GM12875 (cell line): ENCODE data around the gene PNMA8B.

Source experiments
- H3K4me3 ChIP-seq: one replicate; pipeline ENCODE4 v1.5.1; 2011; ENCODE audit warnings: low read depth, low read length, control low read depth
- TF ChIP-seq, protein P1 (sequence below): IDR thresholded peaks from 2 replicates; pipeline ENCODE4 v1.5.1; 2011; ENCODE audit warnings: low read depth, mild to moderate bottlenecking, control low read depth, inconsistent platforms, low read length, moderate library complexity, borderline replicate concordance; ENCODE audit not compliant: insufficient read depth

The PNMA8B gene

DNA sequence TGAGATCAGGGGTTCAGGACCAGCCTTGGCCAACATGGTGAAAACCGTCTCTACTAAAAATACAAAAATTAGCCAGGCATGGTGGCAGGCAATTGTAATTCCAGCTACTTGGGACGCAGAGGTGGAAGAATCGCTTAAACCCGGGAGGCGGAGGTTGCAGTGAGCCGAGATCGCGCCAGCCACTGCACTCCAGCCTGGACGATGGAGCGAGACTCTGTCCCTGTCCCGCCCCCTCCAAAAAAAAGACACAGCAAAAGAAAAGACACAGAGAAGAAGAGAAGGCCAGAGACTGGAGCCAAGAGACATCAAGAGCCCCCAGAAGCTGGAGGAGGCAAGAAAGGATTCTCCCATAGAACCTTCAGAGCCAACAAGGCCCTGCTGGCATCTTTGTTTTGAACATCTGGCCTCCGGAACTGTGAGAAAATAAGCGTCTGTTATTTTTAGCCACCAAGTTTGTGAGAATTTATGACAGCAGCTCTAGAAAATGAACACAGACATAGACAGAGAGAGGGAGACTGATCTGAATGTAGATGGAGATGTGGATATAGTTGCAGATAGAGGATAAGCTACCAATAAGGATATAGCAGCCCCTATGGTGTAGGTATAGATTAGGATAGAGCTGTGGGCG is 25.7 kb upstream of the PNMA8B start:
- H3K4me3 ChIP-seq: no peak overlapping the region
- TF ChIP-seq, protein P1, sequence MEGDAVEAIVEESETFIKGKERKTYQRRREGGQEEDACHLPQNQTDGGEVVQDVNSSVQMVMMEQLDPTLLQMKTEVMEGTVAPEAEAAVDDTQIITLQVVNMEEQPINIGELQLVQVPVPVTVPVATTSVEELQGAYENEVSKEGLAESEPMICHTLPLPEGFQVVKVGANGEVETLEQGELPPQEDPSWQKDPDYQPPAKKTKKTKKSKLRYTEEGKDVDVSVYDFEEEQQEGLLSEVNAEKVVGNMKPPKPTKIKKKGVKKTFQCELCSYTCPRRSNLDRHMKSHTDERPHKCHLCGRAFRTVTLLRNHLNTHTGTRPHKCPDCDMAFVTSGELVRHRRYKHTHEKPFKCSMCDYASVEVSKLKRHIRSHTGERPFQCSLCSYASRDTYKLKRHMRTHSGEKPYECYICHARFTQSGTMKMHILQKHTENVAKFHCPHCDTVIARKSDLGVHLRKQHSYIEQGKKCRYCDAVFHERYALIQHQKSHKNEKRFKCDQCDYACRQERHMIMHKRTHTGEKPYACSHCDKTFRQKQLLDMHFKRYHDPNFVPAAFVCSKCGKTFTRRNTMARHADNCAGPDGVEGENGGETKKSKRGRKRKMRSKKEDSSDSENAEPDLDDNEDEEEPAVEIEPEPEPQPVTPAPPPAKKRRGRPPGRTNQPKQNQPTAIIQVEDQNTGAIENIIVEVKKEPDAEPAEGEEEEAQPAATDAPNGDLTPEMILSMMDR: no peak

DNA sequence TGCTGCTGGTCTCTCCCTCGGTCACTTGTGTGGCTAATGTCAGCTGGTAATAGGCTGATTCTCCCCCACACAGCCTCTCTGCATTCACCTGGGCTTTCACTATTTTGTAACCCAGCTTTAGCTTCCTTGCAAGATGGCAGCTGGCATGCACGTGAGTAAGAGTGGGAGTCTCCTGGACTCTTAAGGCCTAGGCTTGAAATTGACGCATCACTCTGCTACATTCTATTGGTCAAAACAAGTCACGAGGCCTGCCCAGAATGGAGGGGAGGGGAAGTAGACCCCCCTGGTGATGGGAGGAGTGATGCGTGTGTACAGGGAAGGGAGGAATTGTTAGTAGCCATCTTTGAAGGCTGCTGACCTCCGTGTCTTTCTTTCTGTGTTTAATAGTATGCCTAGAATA is 24.9 kb upstream of the PNMA8B start:
- TF ChIP-seq, protein P1: no peak
- H3K4me3 ChIP-seq: no peak overlapping the region

DNA sequence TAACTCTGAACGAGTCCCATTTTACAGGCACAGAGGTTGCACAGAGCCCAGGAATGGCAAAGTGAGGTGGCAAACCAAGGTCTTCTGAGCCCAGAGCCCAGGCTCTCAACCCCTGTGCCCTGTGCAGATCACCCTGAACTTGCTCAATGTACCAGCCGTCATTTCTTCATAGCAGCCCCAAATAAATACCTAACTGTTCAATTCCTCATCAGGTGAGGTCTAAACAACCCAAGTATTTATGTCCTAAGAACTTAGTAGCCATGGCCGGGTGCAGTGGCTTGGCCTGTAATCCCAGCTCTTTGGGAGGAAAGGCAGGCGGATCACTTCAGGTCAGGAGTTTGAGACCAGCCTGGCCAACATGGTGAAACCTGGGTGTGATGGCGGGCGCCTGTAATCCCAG is 21.8 kb upstream of the PNMA8B start:
- no peak overlapping the region for H3K4me3 ChIP-seq
- TF ChIP-seq, protein P1: no peak

DNA sequence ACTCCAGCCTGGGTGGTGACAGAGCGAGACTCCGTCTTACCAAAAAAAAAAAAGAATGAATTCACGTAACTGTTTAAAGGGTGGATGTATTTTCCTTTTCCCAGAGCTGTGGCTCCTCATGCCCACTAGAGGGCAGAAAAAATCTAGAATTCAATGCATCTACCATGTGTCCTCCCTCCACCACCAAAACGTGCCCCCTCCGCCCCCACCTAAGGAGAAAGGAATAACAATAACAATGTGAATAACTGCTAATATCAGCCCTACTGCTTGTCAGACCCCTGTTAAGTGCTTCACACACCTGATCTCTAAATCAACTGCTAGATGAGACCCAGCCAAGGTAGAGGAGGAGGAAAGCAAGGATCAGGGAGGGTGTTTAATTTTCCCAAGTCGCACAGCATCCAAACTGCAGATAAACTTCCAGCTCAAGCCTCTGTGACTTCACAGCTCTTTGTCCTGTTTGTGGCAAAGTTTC is 20.2 kb upstream of the PNMA8B start:
- TF ChIP-seq, protein P1: peak; percentile 60; the same call in 1 of the 2 replicates
- no peak overlapping the region for H3K4me3 ChIP-seq

DNA sequence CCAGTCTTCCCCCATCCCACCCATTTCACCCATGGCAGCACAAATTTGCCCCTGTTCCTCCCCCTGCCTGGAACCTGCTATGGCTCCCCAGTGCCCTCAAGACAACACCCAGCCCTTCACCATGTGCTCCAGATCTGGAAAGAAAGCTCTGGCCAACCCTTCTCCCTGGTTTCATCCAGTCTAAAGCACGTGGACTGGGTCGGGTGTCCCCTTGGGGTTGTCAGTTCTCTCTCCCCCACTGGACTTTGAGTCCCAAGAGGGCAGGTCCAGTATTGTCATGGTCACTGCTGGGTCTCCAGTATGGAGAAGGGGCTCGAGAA is 19.6 kb upstream of the PNMA8B start:
- no peak overlapping the region for H3K4me3 ChIP-seq
- TF ChIP-seq, protein P1: no peak

DNA sequence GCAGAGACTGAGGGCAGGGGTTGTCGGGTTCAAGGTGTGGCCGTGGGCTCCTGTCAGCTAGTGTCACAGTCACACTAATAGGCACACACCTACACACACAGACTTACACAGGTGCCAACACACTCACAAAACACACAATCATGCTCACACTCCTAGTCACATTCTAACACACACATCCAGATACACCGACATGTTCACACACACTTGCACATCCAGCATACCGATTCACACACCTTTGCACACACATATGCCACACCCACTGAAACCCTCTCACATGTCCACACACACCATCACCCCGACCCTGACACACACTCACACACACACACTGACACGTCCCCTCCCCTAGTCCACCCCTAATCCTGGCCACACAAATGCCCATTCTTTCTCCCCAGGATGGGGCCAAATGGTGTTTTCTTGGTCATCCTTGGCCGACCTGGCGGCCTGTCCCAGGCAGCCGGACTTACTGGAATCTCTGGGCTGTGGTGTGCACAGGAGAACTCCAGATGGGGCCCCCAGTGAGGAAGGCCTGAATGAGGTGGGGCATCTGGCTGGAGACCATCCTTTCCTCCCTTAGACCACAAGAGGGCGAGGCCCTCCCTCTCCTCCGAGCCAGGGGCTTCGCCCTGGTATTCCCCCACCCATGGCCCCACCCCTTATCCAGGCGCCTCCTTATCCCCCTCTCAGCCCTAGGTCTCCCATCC is 19.1 kb upstream of the PNMA8B start:
- TF ChIP-seq, protein P1: 0 out of 2 replicates have a peak, but pooled peaks have one; percentile 9
- no peak overlapping the region for H3K4me3 ChIP-seq
